A673 (cell line): ENCODE data around the gene PLIN5. TPM values are rescaled to one million over a fixed set of nuclear protein-coding genes. Genes with fewer than 3 reads are reported as not detected.

Experiments used
- BruUV-seq: library from RNA; stranded (reverse); fragments of 400-500 nt; replicated peaks from 2 replicates; lab custom pipeline; 2021; lab: Mats Ljungman, UMichigan
- CTCF ChIA-PET: fragments of 300-600 bp; sonication (Branson Sonifier 250); formaldehyde crosslinking; loops from one replicate; lab custom pipeline; 2022; ENCODE audit warnings: antibody characterized with exemption; lab: Charles Lee
- POLR2A ChIA-PET: fragments of 300-600 bp; sonication (Branson Sonifier 250); formaldehyde crosslinking; loops from one replicate; lab custom pipeline; 2022; ENCODE audit warnings: antibody characterized with exemption; ENCODE audit not compliant: low non-redundant PET; lab: Charles Lee
- DNase-seq: peaks from one replicate; pipeline ENCODE4 v3.0.0-alpha.2; 2015; ENCODE audit warnings: low spot score
- H3K27ac ChIP-seq: fragments of 200-600 bp; sonication (generic); 2 replicates; pipeline ENCODE4 v1.5.1; 2016; ENCODE audit warnings: mixed run types, low read depth, mild to moderate bottlenecking, mixed read lengths, antibody characterized with exemption, low read length; ENCODE audit not compliant: poor library complexity, severe bottlenecking
- H3K27me3 ChIP-seq: fragments of 200-600 bp; sonication (generic); replicated peaks from 2 replicates; pipeline ENCODE4 v1.6.1; 2017; ENCODE audit warnings: mixed run types, low read depth, mild to moderate bottlenecking, mixed read lengths, antibody characterized with exemption, low read length; ENCODE audit not compliant: insufficient read depth, poor library complexity
- H3K36me3 ChIP-seq: fragments of 200-600 bp; sonication (generic); 2 replicates; pipeline ENCODE4 v1.6.1; 2016; ENCODE audit warnings: mixed run types, mild to moderate bottlenecking, mixed read lengths, antibody characterized with exemption, low read length; ENCODE audit not compliant: insufficient read depth, poor library complexity, severe bottlenecking
- H3K4me1 ChIP-seq: fragments of 200-600 bp; sonication (generic); 2 replicates; pipeline ENCODE4 v1.6.1; 2017; ENCODE audit warnings: mixed run types, mild to moderate bottlenecking, mixed read lengths, antibody characterized with exemption, low read length; ENCODE audit not compliant: insufficient read depth, poor library complexity, severe bottlenecking
- H3K4me3 ChIP-seq: fragments of 200-600 bp; sonication (generic); 2 replicates; pipeline ENCODE4 v1.5.1; 2016; ENCODE audit warnings: low read depth, mixed run types, mild to moderate bottlenecking, mixed read lengths, low read length; ENCODE audit not compliant: poor library complexity, severe bottlenecking
- H3K9me3 ChIP-seq: fragments of 200-600 bp; sonication (generic); 2 replicates; pipeline ENCODE4 v1.6.1; 2016; ENCODE audit warnings: mixed run types, low read depth, mild to moderate bottlenecking, mixed read lengths, antibody characterized with exemption, low read length; ENCODE audit not compliant: poor library complexity, severe bottlenecking
- CTCF ChIP-seq: fragments of 300-800, 200-600 bp; sonication (generic); conservative IDR thresholded peaks from 2 replicates; pipeline ENCODE4 v1.5.1; 2017; ENCODE audit warnings: low read depth, mild to moderate bottlenecking, antibody characterized with exemption, low read length, moderate library complexity, mixed read lengths
- EZH2 ChIP-seq: fragments of 200-600 bp; sonication (generic); IDR thresholded peaks from 2 replicates; pipeline ENCODE4 v1.6.1; 2017; ENCODE audit warnings: borderline replicate concordance, low read depth, mild to moderate bottlenecking, mixed read lengths, antibody characterized with exemption, low read length; ENCODE audit not compliant: poor library complexity, severe bottlenecking
- intact Hi-C: fragments of 100-400 bp; cut with micrococcal nuclease; formaldehyde crosslinking; loops from one replicate; pipeline ENCODE4 v1.10.0; 2022; ENCODE audit not compliant: unreplicated experiment
- total RNA-seq: library from RNA; stranded (reverse); gene quantifications from 2 replicates; pipeline ENCODE4 v1.2.3, GENCODE V29; 2021

PLIN5 gene
- total RNA-seq, 1 experiment from 2014 or later = 3.0 TPM

GRCh38 chr19:4507804-4508203, 27.2 kb downstream of the PLIN5 start:
- ChIA-PET POLR2A (no interaction called here), CTCF (interaction anchor here (0.8 kb wide), 1 partner anchor 17 kb away, joined by 4 read pairs; no protein-coding TSS in a partner anchor)
- no peaks in the 10 kb centered on the region for H3K27me3 ChIP-seq
- H3K9me3 ChIP-seq = no peaks in the 10 kb centered on the region
- DNase-seq = no peak
- H3K4me1 ChIP-seq = no peaks in the 10 kb centered on the region
- H3K27ac ChIP-seq = no peak overlapping the region
- intact Hi-C loops = no loop called here
- no peak overlapping the region for H3K4me3 ChIP-seq
- no peaks in the 10 kb centered on the region for H3K36me3 ChIP-seq
- TF ChIP-seq EZH2 (no peak), CTCF (no peak)
- BruUV-seq = no TSS peak

- TF ChIP-seq CTCF (no peak), EZH2 (no peak)
- Histone ChIP-seq H3K27me3 (no peaks in the 10 kb centered on the region), H3K9me3 (no peaks in the 10 kb centered on the region), H3K4me3 (no peak overlapping the region), H3K36me3 (peaks cover 3% of the 10 kb centered on the region), H3K27ac (no peak overlapping the region), H3K4me1 (no peaks in the 10 kb centered on the region)
- ChIA-PET CTCF (interaction anchor here (0.6 to 0.8 kb wide), 2 partner anchors 18 to 36 kb away, joined by 4 read pairs; no protein-coding TSS in a partner anchor), POLR2A (no interaction called here)
- no peak for DNase-seq
- BruUV-seq = no TSS peak
- intact Hi-C loops = no loop called here
Measured at GRCh38 chr19:4507150-4507452, 27.9 kb downstream of the PLIN5 start.

DNA sequence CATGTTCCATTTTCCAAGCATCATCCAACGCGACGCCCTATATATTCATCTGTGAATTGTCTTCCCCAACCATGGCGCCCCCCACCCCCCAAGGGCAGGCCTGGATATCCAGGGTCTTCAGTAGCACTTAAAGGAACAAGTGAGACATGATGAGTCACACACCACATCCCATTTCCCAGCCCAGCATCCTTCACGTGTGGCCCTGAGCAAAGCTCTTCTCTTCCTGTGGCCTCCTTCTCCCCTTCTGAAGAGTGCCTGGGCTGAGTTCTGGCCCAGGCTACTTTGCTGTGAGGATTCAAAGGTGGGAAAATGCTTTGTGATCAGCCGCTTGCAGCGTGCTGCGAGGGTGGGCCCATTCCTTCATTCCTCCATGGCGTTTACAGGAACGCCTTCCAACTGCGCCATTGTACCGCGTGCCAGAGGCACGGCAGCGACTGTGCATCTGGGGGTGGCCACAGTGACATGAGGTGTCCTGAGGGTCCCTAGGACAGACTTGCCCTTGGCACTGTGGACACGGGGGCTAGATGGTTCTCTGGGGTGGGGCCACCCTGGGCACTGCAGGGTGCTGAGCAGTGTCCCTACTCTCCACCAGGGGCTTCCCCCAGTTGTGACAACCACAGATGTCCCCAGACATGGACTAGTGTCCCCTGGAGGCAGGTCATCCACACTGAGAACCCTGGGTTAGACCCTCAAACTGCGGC, 28.4 kb downstream of the PLIN5 start:
- no peaks in the 10 kb centered on the region for H3K9me3 ChIP-seq
- DNase-seq = no peak
- no peak overlapping the region for H3K27ac ChIP-seq
- H3K27me3 ChIP-seq = no peaks in the 10 kb centered on the region
- CTCF ChIA-PET = interaction anchor here (0.6 to 0.7 kb wide), 2 partner anchors 9 to 36 kb away, joined by 3 to 4 read pairs; no protein-coding TSS in a partner anchor
- TF ChIP-seq CTCF (no peak), EZH2 (no peak)
- no TSS peak for BruUV-seq
- intact Hi-C loops = no loop called here
- POLR2A ChIA-PET = no interaction called here
- no peaks in the 10 kb centered on the region for H3K4me1 ChIP-seq
- no peak overlapping the region for H3K4me3 ChIP-seq
- peaks cover 6% of the 10 kb centered on the region for H3K36me3 ChIP-seq
